PC-9 (cell line): ENCODE results near the gene RNF31.

Source experiments
- EZH2 ChIP-seq: fragments of 200-600 bp; sonication (generic); IDR thresholded peaks from 2 replicates; pipeline ENCODE4 v1.8.0; 2017; ENCODE audit warnings: antibody characterized with exemption, low read depth
- TF ChIP-seq, protein P1 (sequence below): fragments of 200-600 bp; sonication (generic); conservative IDR thresholded peaks from 2 replicates; pipeline ENCODE4 v1.6.1; 2017; ENCODE audit warnings: mixed run types, antibody characterized with exemption, mild to moderate bottlenecking, moderate library complexity

DNA sequence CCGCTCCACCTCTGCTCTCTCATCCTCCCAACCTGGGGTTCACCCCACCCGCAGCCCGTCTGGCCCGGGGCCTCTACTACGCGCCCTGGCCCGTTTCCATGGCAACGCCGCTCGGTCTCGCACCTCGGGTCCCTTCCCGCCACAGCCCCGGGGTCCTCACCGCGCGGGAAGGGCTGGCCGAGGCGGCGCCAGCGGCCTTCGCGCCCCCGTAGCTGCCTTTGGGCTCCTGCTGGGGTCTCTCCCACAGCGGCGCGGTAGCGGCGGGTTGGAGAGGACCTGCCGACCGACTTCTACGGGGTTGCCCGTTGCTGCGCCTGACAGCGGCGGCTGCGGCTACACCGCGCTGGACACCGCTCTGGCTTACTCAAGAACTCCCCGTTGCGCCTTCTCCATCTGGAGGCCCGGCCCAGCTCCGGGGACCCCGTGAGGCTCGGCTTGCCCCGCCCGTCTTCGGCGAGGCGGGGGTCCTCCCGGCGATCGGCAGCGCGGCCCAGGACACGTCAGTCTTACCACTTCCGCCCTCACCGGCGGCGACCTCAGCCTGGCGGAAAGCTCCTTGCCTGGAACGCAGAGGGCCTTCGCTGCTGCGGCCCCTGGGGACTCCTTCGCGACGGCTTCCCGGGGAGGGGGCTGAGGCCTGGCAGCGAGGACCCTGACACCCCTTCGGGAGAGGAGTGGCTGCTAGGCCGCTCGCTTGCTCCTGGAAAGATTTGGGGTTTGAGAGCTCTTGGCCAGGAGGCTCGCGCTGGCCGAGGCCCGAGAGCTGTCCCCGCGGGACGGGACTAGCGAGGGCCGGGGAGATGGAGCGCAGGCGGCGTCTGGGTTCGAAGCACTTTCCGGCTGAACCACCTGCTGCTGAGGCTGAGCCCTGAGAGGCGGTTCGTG is 48.1 kb downstream of the RNF31 start, which contains the start of gene TM9SF1:
- TF ChIP-seq, protein P1, sequence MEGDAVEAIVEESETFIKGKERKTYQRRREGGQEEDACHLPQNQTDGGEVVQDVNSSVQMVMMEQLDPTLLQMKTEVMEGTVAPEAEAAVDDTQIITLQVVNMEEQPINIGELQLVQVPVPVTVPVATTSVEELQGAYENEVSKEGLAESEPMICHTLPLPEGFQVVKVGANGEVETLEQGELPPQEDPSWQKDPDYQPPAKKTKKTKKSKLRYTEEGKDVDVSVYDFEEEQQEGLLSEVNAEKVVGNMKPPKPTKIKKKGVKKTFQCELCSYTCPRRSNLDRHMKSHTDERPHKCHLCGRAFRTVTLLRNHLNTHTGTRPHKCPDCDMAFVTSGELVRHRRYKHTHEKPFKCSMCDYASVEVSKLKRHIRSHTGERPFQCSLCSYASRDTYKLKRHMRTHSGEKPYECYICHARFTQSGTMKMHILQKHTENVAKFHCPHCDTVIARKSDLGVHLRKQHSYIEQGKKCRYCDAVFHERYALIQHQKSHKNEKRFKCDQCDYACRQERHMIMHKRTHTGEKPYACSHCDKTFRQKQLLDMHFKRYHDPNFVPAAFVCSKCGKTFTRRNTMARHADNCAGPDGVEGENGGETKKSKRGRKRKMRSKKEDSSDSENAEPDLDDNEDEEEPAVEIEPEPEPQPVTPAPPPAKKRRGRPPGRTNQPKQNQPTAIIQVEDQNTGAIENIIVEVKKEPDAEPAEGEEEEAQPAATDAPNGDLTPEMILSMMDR = no peak
- no peak for TF ChIP-seq EZH2
